ENCODE data around the gene ADAMTSL3. TPM values are rescaled to one million over a fixed set of nuclear protein-coding genes. Genes with fewer than 3 reads are reported as not detected.

ADAMTSL3 gene
- polyA plus RNA-seq, 4 donors = 2.7 to 5.4 (median 3.8) TPM

DNA sequence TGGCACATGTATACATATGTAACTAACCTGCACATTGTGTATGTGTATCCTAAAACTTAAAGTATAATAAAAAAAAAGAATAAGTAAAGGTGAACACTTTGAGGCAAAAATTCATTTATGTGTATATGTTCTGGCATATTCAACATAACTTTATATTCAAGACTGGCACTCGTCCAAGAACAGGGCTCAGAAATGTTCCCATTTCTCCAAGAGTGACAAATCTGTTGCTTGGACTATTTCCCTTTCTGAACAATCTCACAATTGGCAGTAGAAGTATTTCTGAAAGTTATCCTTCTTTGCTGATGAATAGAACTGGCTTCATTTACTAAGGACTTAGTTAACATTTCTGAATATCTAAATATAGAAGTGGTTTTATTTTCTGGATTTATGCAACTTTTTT is 212.8 kb downstream of the ADAMTSL3 start:
- DNase-seq (ENCODE audit: low read depth in 4 of 4, low spot score in 2 of 4) = no peak

DNA sequence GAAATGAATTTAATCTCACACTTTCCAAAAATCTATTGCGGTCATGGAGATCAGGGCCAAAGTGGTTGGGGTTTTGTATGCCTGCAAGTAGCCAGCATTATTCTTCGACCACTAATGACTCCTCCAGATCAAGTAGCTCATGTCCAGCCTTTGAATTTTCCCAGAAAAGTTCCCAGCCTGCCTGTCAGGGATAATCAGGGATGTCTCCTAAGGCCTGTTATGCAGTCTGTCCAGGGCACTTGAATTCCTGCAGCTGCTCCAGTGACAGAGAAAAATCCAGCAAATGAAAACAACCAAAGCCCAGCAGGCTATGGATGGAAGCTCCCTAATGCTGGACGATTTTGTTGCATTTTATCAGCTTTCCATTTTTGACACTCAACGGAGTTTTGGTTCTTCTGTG is 215.4 kb downstream of the ADAMTSL3 start:
- DNase-seq (ENCODE audit: low read depth in 4 of 4, low spot score in 2 of 4) = no peak

DNA sequence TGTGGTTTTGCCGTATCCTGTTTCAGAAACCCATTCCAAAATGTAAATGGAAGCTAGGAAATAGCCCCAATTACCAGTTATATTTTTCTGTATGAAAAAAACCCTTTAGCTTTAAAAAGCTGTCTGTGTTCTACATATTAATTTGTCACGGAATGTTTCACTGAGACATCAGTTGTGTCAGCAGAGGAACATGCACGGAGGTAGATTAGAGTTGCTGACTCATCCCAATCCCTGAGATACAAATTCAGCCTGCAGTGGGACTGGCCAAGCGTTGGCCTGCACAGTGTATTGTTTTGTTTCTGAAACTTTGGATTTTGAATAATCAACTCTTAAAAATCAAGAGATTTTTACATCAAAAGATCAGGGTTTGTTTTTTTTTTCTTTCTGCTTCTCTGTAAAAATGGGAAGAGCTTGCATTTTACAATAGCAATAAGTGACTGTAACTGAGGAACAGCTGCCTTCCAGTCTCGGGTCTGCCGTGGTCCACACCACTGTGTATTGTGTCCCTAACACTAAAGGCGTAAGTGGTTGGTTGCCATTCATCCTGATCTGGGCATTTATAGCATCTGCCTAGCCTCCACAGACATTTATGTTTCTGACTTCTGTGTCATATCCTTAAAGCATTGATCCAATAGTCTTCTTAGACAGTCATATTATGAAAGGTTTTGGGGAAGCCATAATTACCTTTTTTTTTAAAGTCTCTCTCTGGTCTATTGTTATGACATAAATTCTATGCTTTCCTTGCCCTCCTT is 218.1 kb downstream of the ADAMTSL3 start:
- no peak for DNase-seq (ENCODE audit: low read depth in 4 of 4, low spot score in 2 of 4)

DNA sequence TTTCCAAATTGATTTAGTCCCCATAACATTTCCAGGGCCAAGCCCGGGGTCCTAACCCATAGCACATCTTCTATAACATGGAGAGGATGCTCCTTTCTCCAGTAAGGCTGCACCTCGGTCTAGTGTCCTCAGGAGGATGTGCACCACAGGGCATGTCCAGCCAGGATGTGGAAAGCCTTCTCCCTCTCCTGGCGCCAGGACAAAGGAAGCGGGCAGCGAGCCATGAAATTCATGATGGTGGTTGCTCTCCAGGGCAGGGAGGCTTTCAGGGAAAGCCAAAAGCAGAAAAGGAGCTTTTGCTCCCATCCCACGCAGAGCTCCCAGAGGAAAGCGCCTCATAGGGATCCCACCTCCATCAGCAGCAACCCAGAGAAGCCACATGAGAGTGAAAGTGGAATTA is 220.0 kb downstream of the ADAMTSL3 start:
- DNase-seq (ENCODE audit: low read depth in 4 of 4, low spot score in 2 of 4) = no peak

DNA sequence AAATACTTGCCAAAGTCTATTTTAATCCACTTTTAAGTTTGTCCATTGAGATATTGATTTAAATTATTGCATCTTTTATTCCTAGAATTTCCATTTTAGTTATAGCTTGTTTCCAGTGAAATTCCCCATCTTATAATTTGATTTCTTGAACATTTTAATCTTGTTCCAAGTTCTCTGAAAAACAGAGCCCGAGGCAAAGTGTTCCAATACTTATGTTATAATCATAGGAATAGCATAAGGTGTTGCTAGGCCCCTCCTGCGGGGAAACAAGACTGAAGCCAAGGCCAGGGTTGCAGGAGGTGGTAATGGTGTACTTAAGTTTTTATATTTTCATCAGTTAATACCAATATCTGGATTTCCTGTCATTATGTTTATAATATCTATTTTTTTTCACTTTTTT is 226.6 kb downstream of the ADAMTSL3 start:
- no peak for DNase-seq (ENCODE audit: low read depth in 4 of 4, low spot score in 2 of 4)

DNA sequence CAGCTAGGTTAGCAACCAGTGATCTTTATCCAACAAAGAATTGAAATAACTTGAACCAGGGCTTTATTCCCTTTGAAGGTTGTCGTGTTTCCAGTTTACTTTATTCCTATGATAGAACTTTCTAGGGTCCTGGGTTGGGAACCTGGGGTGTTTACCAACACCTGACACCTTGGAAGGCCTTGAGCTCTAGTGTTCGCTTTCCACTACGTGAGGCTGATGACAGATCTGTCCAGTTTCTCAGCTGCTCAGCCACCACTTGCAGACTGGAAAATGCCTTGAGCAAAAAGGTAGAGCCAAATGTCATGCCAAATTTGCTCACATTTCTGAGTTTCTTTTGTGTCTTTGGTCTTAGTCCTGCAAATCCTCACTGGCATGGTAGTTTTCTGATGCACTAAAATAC is 227.2 kb downstream of the ADAMTSL3 start:
- no peak for DNase-seq (ENCODE audit: low read depth in 4 of 4, low spot score in 2 of 4)

DNA sequence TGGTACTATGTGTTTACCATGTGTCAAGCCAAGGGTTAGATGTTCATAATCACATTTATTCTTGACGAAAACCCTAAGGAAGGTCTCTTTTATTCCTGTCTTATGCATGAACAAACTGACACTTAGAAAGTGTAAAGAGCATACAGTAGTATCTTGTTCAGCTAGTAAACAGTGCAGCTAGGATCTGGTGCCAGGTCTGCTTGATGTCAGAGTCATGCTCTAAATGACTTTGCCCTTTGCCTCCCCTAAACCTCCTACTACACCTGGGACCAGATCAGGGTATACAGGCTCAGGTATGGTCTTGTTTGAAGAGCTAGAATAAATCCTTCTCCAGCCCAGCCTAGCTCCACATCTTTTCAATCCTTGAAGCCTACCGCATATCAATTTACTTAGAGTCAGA is 232.4 kb downstream of the ADAMTSL3 start:
- no peak for DNase-seq (ENCODE audit: low read depth in 4 of 4, low spot score in 2 of 4)

DNA sequence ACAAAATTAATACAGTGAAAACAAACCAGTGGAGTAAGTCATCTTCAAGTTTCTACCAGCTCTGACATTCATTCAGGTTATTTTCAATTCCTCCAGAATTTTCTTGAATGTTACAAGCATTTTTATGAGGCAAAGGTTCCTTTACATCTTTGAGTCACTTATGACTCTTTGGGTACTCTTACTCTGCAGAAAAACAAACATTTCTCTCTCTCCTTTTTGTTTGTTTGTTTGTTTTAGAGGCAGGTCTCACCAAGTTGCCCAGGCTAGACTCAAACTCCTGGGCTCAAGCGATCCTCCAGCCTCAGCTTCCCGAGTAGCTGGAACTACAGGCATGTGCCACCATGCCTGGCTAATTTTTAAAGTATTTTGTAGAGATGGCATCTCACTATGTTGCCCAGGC is 233.5 kb downstream of the ADAMTSL3 start:
- DNase-seq (ENCODE audit: low read depth in 4 of 4, low spot score in 2 of 4) = no peak

DNA sequence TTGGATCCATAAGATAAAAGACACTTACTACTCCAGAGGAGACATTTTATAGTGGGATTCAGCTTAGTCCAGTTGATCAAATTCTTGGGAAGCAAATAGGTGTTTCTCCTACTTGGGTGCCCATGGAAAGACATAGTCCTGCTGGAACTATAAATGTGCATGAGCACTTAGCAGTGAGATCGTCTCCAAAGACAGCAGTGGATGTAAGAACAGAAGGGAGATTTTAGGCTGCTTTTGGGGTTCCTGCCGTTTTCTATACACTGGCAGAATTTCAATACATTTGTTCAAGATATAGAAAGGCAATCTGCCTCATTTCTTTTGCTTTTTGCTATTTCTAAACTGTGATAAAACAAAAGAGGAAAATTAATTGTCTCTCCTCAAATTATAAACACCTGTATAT is 234.0 kb downstream of the ADAMTSL3 start:
- no peak for DNase-seq (ENCODE audit: low read depth in 4 of 4, low spot score in 2 of 4)

DNA sequence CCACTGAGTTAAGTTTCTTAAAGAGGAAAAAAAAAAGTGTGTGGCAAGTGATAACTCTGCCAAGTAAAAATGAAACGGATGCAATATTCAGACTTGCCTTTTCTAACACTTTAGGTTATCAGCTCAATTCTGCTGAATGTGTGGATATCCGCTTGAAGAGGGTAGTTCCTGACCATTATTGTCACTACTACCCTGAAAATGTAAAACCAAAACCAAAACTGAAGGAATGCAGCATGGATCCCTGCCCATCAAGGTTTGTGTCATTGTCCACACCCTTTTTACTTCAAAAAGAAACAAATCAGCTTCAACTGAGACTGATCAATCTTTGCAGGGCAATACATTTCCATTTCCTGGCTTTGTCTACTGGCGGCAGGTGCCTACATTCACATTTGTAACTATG is 236.1 kb downstream of the ADAMTSL3 start:
- no peak for DNase-seq (ENCODE audit: low read depth in 4 of 4, low spot score in 2 of 4)

DNA sequence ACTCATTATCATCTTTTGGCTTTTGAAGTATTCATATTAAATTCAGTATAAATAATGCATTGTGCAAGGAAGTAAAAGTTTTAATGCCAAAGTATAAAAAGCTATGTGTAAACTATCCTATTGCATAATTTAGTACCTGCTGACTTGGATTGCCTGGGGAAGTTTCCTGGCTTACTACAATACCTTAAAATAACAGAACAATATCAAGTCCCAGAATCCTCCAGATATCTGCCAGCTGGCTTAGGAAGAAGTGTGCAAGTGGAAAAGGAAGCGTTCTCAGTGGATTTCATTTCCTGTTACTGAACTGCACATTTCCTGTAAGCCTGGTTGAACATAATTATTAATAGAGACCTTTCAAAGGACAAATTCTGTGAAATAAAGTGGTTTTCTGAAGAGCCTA is 236.7 kb downstream of the ADAMTSL3 start:
- DNase-seq (ENCODE audit: low read depth in 4 of 4, low spot score in 2 of 4) = no peak

DNA sequence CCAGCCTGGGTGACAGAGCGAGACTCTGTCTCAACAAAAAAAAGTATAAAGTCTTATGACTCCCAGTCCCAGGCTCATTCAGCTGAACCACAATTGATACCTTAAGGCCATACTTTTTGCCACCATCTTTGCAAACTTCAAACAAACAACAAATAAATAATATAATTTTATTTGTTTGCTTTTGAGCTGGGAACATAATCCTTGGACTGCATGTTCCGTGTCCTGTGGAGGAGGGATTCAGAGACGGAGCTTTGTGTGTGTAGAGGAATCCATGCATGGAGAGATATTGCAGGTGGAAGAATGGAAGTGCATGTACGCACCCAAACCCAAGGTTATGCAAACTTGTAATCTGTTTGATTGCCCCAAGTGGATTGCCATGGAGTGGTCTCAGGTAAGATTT is 238.6 kb downstream of the ADAMTSL3 start:
- DNase-seq (ENCODE audit: low read depth in 4 of 4, low spot score in 2 of 4) = no peak

DNA sequence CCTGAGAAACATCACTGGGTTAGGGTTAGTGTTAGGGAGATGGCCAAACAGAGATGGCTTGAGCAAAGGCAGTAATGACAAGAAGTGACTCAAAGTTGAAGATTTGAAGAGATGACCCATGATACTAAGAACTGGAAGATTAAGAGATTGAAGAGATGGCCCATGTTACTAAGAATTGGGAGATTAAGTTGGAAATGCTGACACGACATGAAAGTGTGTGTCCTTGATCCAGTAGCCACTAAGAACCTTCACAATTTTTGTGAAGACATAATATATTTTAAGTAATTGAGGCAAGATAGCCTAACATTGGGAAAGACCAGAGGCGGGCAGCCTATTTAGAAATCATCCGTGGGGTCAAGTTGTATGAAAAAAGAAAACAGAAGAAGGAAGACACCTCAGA is 239.4 kb downstream of the ADAMTSL3 start:
- no peak for DNase-seq (ENCODE audit: low read depth in 4 of 4, low spot score in 2 of 4)

DNA sequence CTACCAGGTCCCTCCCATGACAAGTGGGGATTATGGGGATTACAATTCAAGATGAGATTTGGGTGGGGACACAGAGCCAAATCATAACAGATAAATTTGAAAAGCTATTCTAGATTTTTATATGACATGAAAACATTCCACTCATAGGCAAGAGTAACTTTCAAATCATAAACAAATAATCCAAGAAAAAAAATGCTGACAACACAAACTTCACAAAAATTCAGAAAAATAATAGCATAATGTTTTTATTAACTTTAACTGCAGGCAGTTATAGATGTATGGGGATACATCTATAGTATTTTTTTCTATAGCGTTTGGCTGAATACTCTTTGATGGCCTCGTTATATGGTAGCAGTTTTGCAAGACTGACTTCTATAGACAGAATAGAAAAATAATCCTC is 243.1 kb downstream of the ADAMTSL3 start:
- no peak for DNase-seq (ENCODE audit: low read depth in 4 of 4, low spot score in 2 of 4)

DNA sequence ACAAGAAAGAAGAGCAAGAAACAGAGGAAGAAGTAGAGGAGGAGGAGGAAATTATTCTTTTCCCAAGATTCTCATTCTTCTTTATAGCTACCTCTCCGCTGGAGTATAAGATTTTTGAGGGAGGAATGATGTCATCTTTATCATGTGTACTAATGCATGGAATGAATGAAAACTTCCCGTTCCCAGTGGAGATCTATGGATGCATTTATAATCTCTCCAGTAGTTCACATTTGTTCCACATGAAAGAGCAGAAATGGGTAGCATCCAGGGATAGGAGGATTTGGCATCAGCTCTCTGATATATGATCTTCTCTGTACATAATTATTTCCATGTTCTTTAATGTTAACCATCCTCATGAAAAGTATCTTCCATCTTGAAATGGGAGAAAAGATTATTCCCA is 244.4 kb downstream of the ADAMTSL3 start:
- DNase-seq (ENCODE audit: low read depth in 4 of 4, low spot score in 2 of 4) = no peak

DNA sequence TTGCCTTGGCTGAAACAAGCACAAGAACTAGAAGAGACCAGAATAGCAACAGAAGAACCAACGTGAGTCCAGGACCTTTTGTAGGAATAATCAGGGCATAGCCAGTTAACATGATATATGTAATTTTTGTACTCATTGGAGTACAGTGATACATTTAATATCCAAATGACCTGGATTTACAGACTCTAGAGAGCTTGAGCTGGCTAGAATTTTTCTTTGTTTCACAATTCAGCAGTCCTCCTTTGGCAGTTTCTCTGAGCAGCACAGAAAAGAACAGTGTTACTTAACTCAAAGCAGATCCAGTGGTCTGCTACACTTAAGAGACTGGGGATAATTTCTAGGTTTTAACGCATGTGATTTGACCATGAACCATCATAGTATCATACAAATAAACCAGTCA is 245.7 kb downstream of the ADAMTSL3 start:
- DNase-seq (ENCODE audit: low read depth in 4 of 4, low spot score in 2 of 4) = no peak

DNA sequence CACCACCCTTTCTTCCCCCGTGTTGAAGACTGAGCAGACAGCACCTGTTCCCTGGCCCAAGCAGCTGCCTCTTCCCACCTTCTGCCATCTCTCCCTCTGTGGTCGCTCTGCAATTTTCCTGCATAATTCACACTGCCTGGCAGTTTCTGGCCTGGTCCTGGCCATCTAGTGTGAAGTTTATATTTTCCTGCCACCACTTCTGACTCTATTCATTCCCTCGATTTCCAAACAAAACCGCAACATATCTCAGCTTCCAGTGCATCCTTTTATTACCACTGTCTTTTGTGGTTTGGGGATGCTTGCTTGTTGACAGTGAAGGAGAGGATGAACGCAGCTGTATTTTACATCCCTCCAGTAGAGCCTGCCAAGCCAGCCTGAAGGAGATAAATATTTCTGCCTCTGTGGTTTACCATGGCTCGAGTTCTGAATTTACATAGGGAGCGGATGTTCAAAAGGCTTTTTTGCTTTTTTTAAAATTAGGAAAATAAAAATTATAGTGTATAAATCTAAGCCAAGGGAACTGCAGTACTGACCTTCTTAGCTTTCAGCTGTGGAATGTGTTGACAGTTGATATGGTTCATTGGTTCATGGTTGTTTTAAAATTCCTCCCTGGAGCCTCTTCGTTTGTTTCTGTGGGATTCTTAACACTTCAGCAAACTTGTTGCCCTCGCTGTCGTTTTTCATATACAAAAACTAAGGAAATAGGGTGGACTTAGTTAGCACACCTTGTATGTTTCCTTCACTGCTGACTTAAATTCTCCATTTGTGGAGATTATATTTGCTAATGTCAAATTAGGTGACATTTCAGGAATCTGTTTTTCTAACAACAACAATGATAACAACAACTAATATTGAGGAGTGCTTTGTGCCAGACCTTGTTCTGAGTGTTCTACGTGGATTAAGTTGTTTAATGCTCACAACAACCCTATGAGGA is 250.5 kb downstream of the ADAMTSL3 start:
- DNase-seq (ENCODE audit: low read depth in 4 of 4, low spot score in 2 of 4) = peak in 3 of 4 donors; percentile 35 to 50 (median 48)

DNA sequence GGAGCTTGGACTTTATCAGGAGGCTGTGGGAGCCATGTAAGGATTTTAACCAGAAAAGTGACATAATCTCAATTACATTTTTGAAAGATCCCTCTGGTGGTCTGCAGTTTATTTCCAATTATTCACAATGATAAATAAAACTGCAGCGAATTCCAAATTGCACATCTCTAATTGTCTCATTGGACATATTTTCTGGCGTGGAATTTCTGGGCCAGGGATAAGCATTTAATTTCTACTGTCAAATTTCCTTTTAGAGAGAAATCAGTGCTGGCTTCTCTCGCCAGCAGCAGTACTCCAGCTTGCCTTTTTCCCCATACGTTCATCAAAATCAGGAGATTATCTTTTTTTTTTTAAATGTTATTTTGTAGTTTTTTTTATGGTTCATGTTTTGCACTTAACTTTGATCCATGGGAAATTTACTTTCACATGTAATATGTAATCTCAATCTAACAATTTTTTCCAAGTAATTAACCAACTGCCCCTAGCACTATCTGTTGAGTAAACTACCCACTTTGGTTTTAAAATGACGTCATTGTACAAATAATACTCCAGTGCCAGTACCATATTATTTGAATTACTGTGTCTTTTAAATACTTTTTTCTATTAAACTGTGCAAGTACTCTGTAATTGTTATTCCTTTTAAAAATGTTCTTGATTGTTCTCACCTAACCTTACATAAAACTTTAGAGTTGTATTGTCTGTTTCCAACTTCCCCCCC is 251.8 kb downstream of the ADAMTSL3 start:
- DNase-seq (ENCODE audit: low read depth in 4 of 4, low spot score in 2 of 4) = no peak

DNA sequence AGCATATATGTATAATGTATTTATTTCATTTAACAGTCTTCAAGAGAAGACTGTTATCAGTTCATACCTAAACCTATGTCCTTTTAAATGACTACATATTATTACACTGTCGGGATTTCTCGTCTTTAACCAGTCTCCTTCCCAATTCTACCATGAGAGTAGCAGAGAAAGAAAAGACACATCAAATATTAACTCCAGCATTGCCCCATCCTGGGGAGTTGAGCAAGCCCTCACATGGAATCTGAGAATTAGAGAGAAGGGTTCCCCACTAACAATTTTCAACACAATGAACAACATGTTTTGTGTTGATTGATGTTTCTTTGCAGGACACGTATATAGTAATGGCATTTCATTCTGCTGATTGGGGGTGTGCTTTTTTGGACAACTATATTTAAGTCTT is 257.4 kb downstream of the ADAMTSL3 start:
- no peak for DNase-seq (ENCODE audit: low read depth in 4 of 4, low spot score in 2 of 4)

DNA sequence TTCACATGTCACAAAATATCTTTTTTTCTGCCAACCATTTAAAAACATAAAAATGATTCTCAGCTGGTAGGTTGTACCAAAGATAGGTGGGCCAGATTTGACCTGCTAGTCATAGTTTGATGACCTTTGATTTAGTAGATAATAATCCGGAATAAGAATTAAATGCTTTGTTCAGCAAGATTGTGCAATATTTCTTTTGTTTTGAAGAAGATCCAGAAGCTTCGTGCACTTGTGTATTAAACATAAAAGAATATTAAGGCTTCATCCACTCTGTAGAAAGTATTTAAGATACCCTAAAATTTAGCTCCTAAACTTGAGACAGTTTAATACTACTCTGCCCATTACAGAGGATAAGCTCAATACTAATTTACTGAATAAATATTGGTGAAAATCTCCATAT is 258.4 kb downstream of the ADAMTSL3 start:
- DNase-seq (ENCODE audit: low read depth in 4 of 4, low spot score in 2 of 4) = no peak

DNA sequence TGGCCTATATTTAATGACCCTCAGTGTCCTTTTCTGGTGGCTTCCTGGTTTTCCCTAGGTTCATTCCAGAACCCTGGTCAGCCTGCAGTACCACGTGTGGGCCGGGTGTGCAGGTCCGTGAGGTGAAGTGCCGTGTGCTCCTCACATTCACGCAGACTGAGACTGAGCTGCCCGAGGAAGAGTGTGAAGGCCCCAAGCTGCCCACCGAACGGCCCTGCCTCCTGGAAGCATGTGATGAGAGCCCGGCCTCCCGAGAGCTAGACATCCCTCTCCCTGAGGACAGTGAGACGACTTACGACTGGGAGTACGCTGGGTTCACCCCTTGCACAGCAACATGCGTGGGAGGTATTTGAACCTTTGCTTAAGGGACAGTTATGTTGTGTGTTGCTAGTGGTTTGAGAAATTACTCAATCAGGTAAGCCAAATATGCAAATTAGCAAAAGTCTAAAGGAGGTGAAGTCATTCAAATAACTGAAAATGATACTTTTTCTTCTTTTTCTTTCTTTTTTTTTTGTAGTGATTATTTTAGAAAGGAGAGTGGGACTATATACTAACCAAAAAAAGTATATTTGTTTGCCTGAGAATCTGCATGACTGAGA is 259.2 kb downstream of the ADAMTSL3 start:
- DNase-seq (ENCODE audit: low read depth in 4 of 4, low spot score in 2 of 4) = no peak
